GM21737 (cell line): ENCODE results near the gene PREX1.

ENCODE experiments used
- ATAC-seq: cut with Tn5 transposase; IDR thresholded peaks from one replicate; pipeline ENCODE4 v1.9.1; 2021; ENCODE audit warnings: mild to moderate bottlenecking, moderate library complexity; ENCODE audit not compliant: unreplicated experiment

Gene PREX1

GRCh38 chr20:48626226-48626937 is 201.4 kb downstream of the PREX1 start:
- ATAC-seq, result no peak

- ATAC-seq, result no peak
Measured at GRCh38 chr20:48625136-48625900, 202.5 kb downstream of the PREX1 start.

DNA sequence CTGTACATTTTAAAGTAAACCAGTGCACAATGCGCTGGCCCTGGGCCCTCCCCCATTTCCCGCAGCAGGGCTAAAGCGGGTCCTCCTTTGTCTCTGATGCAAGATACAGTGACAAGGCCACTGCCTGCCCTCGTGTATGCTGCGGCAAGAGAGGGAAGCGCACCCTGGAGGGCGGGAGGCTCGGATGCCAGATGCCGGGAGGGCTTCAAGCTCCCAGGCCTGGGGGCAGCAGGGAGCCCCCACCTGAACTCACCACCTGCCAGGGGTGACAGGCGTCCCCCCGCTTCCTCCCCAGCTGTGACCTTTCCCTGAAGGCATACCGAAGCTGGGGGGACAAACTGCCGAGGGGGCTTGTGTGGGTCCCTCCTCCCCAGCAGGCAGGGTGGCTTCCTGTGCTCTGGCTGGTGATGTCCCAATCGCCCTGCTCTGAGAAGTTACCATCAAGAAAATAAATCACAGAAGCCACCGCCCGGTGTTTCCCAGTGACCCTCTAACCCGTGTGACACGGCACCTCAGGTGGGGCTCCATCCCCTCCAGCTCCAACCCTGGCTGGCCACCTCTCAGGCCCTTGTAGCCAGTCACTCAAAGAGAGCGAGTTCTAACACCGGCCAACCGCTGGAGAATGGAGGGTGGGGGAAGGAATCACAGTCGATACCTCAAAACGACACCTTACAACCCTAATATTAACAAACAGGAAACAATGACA is 203.3 kb downstream of the PREX1 start:
- no peak for ATAC-seq

DNA sequence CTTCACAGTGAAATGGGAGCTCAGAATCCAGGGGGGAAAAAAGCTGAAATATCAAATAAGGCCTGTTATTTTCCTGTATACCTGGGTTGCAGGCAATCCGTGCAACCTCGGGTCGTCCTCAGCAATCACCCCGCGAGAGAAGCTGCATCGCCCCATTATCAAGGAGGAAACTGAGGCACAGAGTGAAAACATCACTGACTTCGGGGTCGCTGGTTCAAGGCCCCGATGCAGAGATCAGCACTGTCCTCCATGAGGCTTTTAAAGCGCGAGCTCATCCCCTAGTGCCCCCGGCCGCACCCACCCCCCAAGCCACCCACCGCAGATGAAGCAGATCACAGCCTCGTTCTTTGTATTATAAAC is 203.9 kb downstream of the PREX1 start:
- no peak for ATAC-seq

DNA sequence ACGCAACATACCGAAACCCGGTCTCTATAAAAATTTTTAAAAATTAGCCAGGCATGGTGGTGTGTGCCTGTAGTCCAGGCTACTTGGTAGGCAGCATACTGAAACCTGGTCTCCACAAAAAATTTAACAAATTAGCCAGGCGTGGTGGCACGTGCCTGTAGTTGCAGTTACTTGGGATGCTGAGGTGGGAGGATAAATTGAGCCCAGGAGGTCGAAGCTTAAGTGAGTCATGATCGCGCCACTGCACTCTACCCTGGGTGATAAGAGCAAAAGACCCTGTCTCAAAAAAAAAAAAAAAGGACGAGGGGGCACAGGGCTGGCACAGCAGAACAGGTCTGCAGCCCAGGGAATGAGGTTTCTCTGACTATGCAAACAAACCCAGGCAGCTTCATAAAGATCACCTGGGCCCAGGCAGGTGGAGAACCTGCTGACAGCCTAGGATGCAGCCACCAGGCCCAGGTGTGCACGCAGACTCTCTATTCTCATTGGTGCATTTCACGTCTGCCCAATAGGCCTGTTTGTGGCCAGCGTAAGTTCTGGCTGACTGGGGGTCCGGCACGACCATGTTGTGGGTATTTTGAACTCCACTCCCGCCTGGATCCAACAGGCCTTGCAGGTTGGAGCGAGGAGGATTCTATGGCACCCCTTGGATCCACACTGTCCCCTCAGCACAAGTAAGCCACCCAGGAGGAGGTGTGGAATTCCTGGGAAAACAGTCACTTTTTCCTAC is 204.5 kb downstream of the PREX1 start:
- ATAC-seq, result no peak

- ATAC-seq, result no peak
Measured at GRCh38 chr20:48622421-48622820, 205.4 kb downstream of the PREX1 start.

DNA sequence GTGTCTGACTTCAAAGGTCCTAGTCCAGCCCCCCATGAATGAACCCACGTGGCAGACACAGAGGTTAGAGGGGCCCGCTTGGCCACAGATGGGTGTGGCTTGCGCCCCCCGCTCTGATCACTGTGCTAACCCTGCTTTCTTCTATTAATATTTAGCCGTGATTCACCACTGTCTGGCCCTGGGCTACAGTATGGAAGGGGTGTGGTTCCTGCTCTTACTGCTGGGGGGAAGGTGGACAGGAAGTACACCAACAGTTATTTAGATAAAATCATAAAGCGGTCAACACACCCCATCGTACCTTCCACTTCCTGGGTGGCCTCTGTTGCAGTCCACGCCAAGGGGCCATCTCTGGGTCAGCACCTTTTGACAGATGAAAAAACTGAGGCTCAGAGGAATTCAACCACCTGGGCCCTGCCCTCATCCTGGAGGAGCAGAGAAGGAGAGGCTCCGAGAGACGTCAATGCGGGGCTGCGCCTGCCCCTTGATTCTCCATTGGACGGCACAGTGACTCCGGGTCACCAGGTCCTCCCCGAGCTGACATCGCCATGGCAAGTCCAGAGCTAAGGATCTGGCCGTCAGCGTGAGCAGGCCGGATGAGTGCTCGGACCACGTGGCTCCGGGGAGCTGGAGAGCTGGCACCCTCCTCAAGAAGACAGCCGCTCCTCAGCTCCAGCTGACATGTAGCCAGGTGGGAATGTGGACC is 206.3 kb downstream of the PREX1 start:
- no peak for ATAC-seq

- ATAC-seq, result no peak
Measured at GRCh38 chr20:48620507-48621375, 207.1 kb downstream of the PREX1 start.

DNA sequence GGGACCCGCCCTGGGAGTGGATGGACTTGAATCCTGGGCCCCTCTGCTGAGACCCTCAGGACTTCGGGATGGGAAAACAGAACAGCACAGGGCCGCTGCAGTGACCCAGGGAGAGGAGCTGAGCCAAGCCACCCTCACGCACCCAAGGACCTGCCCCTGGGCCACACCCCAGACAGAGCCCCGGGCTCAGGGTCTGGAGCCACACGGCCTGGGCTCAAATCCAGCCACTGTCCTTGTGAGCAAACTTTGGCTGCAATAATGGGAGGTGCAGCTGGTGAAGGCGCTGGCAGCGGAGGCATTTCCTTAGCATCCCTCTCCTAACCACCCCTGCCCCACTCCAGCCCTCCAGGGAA is 207.7 kb downstream of the PREX1 start:
- no peak for ATAC-seq

- ATAC-seq, result no peak
Measured at GRCh38 chr20:48619126-48620101, 208.4 kb downstream of the PREX1 start.

- ATAC-seq, result no peak
Measured at GRCh38 chr20:48618631-48619030, 209.2 kb downstream of the PREX1 start.

- ATAC-seq, result no peak
Measured at GRCh38 chr20:48618052-48618451, 209.7 kb downstream of the PREX1 start.

- ATAC-seq, result no peak
Measured at GRCh38 chr20:48617481-48617880, 210.3 kb downstream of the PREX1 start.

DNA sequence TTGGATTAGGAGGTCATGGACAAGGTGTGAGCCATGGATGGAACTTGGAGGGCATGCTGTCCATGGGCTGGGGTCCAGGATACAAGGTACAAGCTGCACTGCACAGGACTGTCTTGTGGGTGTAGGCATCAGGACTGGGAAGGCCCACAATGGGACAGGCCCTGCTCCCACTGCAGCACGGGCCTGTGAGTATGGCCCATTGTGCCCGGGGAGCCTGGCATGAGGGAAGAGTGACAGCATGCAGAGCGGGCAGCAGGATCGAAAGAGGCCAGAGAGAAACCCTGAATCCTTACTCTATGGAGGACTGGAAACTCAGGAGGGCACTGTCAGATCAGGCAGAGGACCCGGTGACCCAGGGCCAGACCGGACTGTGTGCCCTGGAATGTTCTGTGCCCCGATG is 211.3 kb downstream of the PREX1 start:
- no peak for ATAC-seq

GRCh38 chr20:48615871-48616270 is 211.9 kb downstream of the PREX1 start:
- ATAC-seq, result no peak

- no peak for ATAC-seq
Measured at GRCh38 chr20:48614593-48615274, 213.1 kb downstream of the PREX1 start.

DNA sequence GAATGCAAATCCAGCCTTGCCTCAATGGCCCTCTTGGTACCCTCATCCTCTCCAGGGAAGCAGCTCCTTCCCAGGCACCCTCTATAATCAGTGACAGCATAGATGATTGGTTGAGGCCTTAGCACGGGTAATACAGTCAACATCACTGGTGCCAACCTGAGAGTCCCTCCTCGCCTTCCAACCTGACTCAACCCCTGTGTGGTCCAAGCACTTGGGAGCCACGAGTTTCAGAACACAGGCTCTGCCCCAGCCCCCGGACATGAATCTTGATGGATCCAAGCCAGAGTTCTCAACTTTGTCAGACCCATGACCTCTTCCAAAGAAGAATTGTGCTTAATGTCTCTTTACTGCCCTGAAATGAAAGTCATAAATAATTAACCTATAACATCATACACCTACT is 213.9 kb downstream of the PREX1 start:
- ATAC-seq, result no peak

GRCh38 chr20:48612335-48612734 is 215.5 kb downstream of the PREX1 start:
- ATAC-seq, result no peak
